HG02763 (cell line): ENCODE measurements around the gene DNAH6.
"Not testable (repeated sequence)": the region's sequence is repeated elsewhere in the genome, so short reads cannot be mapped to it uniquely, and the experiment has no call there.

ENCODE experiments used
- ATAC-seq: cut with Tn5 transposase; IDR thresholded peaks from one replicate; pipeline ENCODE4 v1.9.1; 2021; ENCODE audit warnings: mild to moderate bottlenecking, moderate library complexity; ENCODE audit not compliant: unreplicated experiment

The DNAH6 gene

GRCh38 chr2:84496386-84496785 is 19.9 kb upstream of the DNAH6 start:
- no peak for ATAC-seq

GRCh38 chr2:84497285-84497684 is 19.0 kb upstream of the DNAH6 start:
- no peak for ATAC-seq

GRCh38 chr2:84498150-84498799 is 18.0 kb upstream of the DNAH6 start:
- ATAC-seq, result no peak

- not testable (repeated sequence) for ATAC-seq
Observed at GRCh38 chr2:84511024-84511423, 5.3 kb upstream of the DNAH6 start.

- no peak for ATAC-seq
Observed at GRCh38 chr2:84515788-84516187, 510 bp upstream of the DNAH6 start.

- no peak for ATAC-seq
Observed at GRCh38 chr2:84519332-84519957, 3.1 kb downstream of the DNAH6 start.

- no peak for ATAC-seq
Observed at GRCh38 chr2:84526562-84526961, 10.3 kb downstream of the DNAH6 start.

GRCh38 chr2:84527137-84528129 is 11.1 kb downstream of the DNAH6 start:
- ATAC-seq, result no peak

- ATAC-seq, result no peak
Observed at GRCh38 chr2:84532291-84532690, 16.0 kb downstream of the DNAH6 start.

- no peak for ATAC-seq
Observed at GRCh38 chr2:84534225-84534624, 17.9 kb downstream of the DNAH6 start.

GRCh38 chr2:84537251-84537650 is 21.0 kb downstream of the DNAH6 start:
- no peak for ATAC-seq

GRCh38 chr2:84539729-84540128 is 23.4 kb downstream of the DNAH6 start:
- ATAC-seq, result no peak

- ATAC-seq, result no peak
Observed at GRCh38 chr2:84545005-84545404, 28.7 kb downstream of the DNAH6 start.

- no peak for ATAC-seq
Observed at GRCh38 chr2:84546551-84546950, 30.3 kb downstream of the DNAH6 start.

GRCh38 chr2:84548303-84548702 is 32.0 kb downstream of the DNAH6 start:
- ATAC-seq, result no peak

GRCh38 chr2:84550916-84551315 is 34.6 kb downstream of the DNAH6 start:
- no peak for ATAC-seq

GRCh38 chr2:84551526-84551925 is 35.2 kb downstream of the DNAH6 start:
- ATAC-seq, result not testable (repeated sequence)

GRCh38 chr2:84556190-84556589 is 39.9 kb downstream of the DNAH6 start:
- peak; percentile 51 for ATAC-seq

GRCh38 chr2:84559838-84560237 is 43.5 kb downstream of the DNAH6 start:
- ATAC-seq, result no peak

GRCh38 chr2:84579661-84580060 is 63.4 kb downstream of the DNAH6 start:
- no peak for ATAC-seq

GRCh38 chr2:84603911-84604310 is 87.6 kb downstream of the DNAH6 start:
- ATAC-seq, result no peak

GRCh38 chr2:84613082-84613481 is 96.8 kb downstream of the DNAH6 start:
- no peak for ATAC-seq
